HEK293T (cell line): ENCODE results near the gene ANO6.

Source experiments
- CTCF ChIA-PET: fragments of 350-600 bp; formaldehyde crosslinking; extraction: SDS; loops from one replicate; lab custom pipeline; 2021; ENCODE audit warnings: antibody characterized with exemption, inconsistent platforms; lab: Yijun Ruan, JAX
- POLR2A ChIA-PET: fragments of 350-600 bp; formaldehyde crosslinking; extraction: SDS; loops from one replicate; lab custom pipeline; 2020; ENCODE audit warnings: antibody characterized with exemption, inconsistent platforms; lab: Yijun Ruan, JAX
- DNase-seq: peaks from one replicate; pipeline ENCODE4 v3.0.0; 2012; ENCODE audit warnings: mixed read lengths; ENCODE audit errors: extremely low spot score
- ARNT ChIP-seq: fragments of 450-650 bp; IDR thresholded peaks from 2 replicates; pipeline ENCODE4 v1.6.1; 2017; ENCODE audit warnings: mild to moderate bottlenecking
- BHLHE40 ChIP-seq: fragments of 450-650 bp; IDR thresholded peaks from 2 replicates; pipeline ENCODE4 v1.6.1; 2016; ENCODE audit warnings: mild to moderate bottlenecking, moderate library complexity, borderline replicate concordance
- CTBP1 ChIP-seq: fragments of 450-650 bp; IDR thresholded peaks from 2 replicates; pipeline ENCODE4 v1.6.1; 2016; ENCODE audit warnings: borderline replicate concordance
- ELF4 ChIP-seq: fragments of 450-650 bp; IDR thresholded peaks from 2 replicates; pipeline ENCODE4 v1.6.1; 2017; ENCODE audit warnings: antibody characterized with exemption
- FOXA1 ChIP-seq: fragments of 450-650 bp; IDR thresholded peaks from 2 replicates; pipeline ENCODE4 v1.6.1; 2016; ENCODE audit warnings: mild to moderate bottlenecking
- FOXK2 ChIP-seq: fragments of 450-650 bp; IDR thresholded peaks from 2 replicates; pipeline ENCODE4 v1.6.1; 2016; ENCODE audit warnings: mild to moderate bottlenecking
- FOXM1 ChIP-seq: fragments of 450-650 bp; IDR thresholded peaks from 2 replicates; pipeline ENCODE4 v1.6.1; 2017; ENCODE audit warnings: mild to moderate bottlenecking, borderline replicate concordance
- HDGF ChIP-seq: fragments of 450-650 bp; IDR thresholded peaks from 2 replicates; pipeline ENCODE4 v1.6.1; 2017; ENCODE audit warnings: antibody characterized with exemption, borderline replicate concordance
- L3MBTL2 ChIP-seq: fragments of 450-650 bp; conservative IDR thresholded peaks from 2 replicates; pipeline ENCODE4 v1.6.1; 2016; ENCODE audit warnings: mild to moderate bottlenecking
- LEF1 ChIP-seq: fragments of 450-650 bp; IDR thresholded peaks from 2 replicates; pipeline ENCODE4 v1.6.1; 2017; ENCODE audit warnings: mild to moderate bottlenecking, borderline replicate concordance
- NFRKB ChIP-seq: fragments of 450-650 bp; IDR thresholded peaks from 2 replicates; pipeline ENCODE4 v1.6.1; 2016; ENCODE audit warnings: mild to moderate bottlenecking, moderate library complexity
- SP1 ChIP-seq: fragments of 450-650 bp; IDR thresholded peaks from 2 replicates; pipeline ENCODE4 v1.6.1; 2017
- SUZ12 ChIP-seq: fragments of 450-650 bp; IDR thresholded peaks from 2 replicates; pipeline ENCODE4 v1.6.1; 2016; ENCODE audit warnings: mild to moderate bottlenecking
- TARDBP ChIP-seq: fragments of 450-650 bp; IDR thresholded peaks from 2 replicates; pipeline ENCODE4 v1.6.1; 2016
- ZNF384 ChIP-seq: fragments of 450-650 bp; IDR thresholded peaks from 2 replicates; pipeline ENCODE4 v1.6.1; 2016
- TF ChIP-seq, protein P1 (sequence below): fragments of 450-650 bp; IDR thresholded peaks from 2 replicates; pipeline ENCODE4 v1.6.1; 2016

ANO6 gene

DNA sequence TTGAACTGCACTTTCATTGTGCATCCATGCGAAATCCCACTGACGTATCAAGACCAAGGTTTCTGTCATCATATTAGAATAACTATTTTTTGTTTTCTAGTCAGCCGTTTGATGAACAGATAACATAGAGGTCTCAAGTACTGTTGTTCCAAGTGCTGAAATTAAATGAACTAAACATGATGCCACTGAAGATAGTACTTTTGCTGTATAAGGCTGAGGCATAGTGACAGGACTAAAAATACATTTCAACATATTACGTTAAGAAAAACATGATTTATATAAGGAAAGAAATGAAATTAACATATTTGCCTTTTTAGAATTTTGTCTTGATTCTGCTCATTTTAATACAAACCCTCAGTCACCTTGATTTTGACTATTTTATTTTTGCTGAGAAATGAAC, 82.2 kb downstream of the ANO6 start:
- TF ChIP-seq HDGF: no peak
- TF ChIP-seq CTBP1: no peak
- no peak for TF ChIP-seq ZNF384
- no peak for TF ChIP-seq ELF4
- TF ChIP-seq NFRKB: no peak
- TF ChIP-seq ARNT: no peak
- TF ChIP-seq FOXM1: no peak
- TF ChIP-seq SUZ12: no peak
- TF ChIP-seq LEF1: no peak
- ChIA-PET CTCF (no interaction called here), POLR2A (no interaction called here)
- DNase-seq: no peak

GRCh38 chr12:45298721-45299692, 83.1 kb downstream of the ANO6 start:
- TF ChIP-seq FOXA1: no peak
- TF ChIP-seq NFRKB: no peak
- no peak for TF ChIP-seq FOXK2
- TF ChIP-seq FOXM1: no peak
- no peak for TF ChIP-seq SUZ12
- no peak for TF ChIP-seq HDGF
- no peak for TF ChIP-seq ARNT
- TF ChIP-seq TARDBP: no peak
- no peak for TF ChIP-seq ELF4
- TF ChIP-seq, protein P1, sequence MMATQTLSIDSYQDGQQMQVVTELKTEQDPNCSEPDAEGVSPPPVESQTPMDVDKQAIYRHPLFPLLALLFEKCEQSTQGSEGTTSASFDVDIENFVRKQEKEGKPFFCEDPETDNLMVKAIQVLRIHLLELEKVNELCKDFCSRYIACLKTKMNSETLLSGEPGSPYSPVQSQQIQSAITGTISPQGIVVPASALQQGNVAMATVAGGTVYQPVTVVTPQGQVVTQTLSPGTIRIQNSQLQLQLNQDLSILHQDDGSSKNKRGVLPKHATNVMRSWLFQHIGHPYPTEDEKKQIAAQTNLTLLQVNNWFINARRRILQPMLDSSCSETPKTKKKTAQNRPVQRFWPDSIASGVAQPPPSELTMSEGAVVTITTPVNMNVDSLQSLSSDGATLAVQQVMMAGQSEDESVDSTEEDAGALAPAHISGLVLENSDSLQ: no peak
- no peak for TF ChIP-seq BHLHE40
- no peak for TF ChIP-seq L3MBTL2
- no peak for DNase-seq
- ChIA-PET CTCF (interaction anchor here (0.7 kb wide), 1 partner anchor 43 kb away, joined by 3 read pairs; no protein-coding TSS in a partner anchor), POLR2A (no interaction called here)

GRCh38 chr12:45302621-45303369, 86.9 kb downstream of the ANO6 start:
- ChIA-PET CTCF (no interaction called here), POLR2A (no interaction called here)
- no peak for DNase-seq
- no peak for TF ChIP-seq SP1
- no peak for TF ChIP-seq NFRKB
- no peak for TF ChIP-seq L3MBTL2
- TF ChIP-seq ELF4: no peak
- no peak for TF ChIP-seq ZNF384
- TF ChIP-seq, protein P1: no peak
- TF ChIP-seq FOXM1: no peak
- TF ChIP-seq SUZ12: no peak
- no peak for TF ChIP-seq HDGF
- no peak for TF ChIP-seq BHLHE40
- no peak for TF ChIP-seq FOXA1
- no peak for TF ChIP-seq LEF1
- TF ChIP-seq FOXK2: no peak
- no peak for TF ChIP-seq TARDBP
- no peak for TF ChIP-seq ARNT

DNA sequence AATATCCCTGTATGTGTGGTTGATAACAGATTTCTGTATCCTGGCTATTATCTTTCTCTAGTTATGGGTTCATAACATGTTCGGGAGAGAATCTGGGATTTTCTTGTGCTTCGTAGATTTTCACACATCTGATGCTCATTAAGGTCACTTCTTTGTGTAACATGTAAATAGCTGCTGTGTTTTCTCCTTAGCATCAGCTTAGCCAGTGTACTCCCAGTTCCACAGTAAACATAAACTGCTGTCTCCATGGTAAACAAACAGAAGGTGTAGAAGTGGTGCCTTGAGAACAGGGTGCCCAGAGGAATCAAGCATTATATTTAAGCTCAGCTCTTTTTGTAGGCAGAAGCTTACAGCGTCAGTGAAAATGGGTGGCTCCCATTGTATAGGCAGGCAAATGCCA, 88.0 kb downstream of the ANO6 start:
- POLR2A ChIA-PET: no interaction called here
- CTCF ChIA-PET: no interaction called here
- DNase-seq: no peak
- TF ChIP-seq ZNF384: no peak
- TF ChIP-seq NFRKB: no peak
- no peak for TF ChIP-seq TARDBP
- no peak for TF ChIP-seq SUZ12
- no peak for TF ChIP-seq BHLHE40
- no peak for TF ChIP-seq FOXA1
- no peak for TF ChIP-seq ARNT
- TF ChIP-seq HDGF: no peak
- no peak for TF ChIP-seq SP1

DNA sequence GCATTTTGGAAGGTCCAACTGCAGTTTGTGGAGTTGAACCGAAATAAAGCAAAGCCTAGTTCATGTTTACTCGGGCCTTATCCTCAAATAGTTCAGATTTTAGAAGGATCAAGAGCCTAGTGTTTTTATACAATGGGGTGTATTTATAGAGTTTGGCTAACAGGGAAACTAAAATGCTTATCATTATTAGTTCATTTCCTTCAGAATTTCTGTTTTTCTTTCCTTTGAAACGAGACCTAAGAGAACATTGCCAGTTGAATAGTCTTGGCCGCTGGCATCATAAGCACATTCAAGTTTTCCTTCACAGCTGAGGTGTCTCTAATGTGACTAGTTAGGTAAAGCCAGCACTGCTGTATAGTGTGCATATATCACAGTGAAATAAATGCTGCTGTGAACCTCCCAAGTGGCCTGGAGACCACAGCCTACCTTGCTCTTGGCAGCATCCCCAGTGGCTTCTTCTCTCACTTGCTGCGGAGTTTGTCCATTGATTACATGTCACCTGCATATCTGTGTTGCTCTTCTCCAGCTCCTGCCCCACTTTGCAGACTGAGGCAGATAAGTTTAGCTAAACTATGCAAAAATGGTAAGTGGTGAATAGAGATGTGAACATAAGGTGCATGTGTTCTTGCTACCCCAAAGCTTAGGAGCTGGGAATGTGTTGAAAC, 88.8 kb downstream of the ANO6 start:
- POLR2A ChIA-PET: no interaction called here
- no peak for DNase-seq
- TF ChIP-seq, protein P1: no peak
- no peak for TF ChIP-seq FOXA1
- TF ChIP-seq CTBP1: no peak
- no peak for TF ChIP-seq LEF1
- no peak for TF ChIP-seq TARDBP
- TF ChIP-seq FOXM1: no peak
- TF ChIP-seq NFRKB: no peak
- TF ChIP-seq ZNF384: no peak
- TF ChIP-seq HDGF: no peak
- no peak for TF ChIP-seq SUZ12
- no peak for TF ChIP-seq FOXK2
- TF ChIP-seq BHLHE40: no peak
- TF ChIP-seq SP1: no peak
- TF ChIP-seq L3MBTL2: no peak
- TF ChIP-seq ELF4: no peak
- no peak for TF ChIP-seq ARNT
- CTCF ChIA-PET: no interaction called here
